Astrocyte (in vitro differentiated cells and primary cell): Measurements from ENCODE around the gene CYP19A1. TPM values are rescaled to one million over a fixed set of nuclear protein-coding genes. Genes with fewer than 3 reads are reported as not detected.
A peak's percentile ranks its signal among the peaks of the same experiment; 100 is the strongest.

Experiments used
- DNase-seq: peaks from one replicate; pipeline ENCODE4 v3.0.0-alpha.2; 2010; ENCODE audit warnings: low read depth
- FAIRE-seq: peaks from 2 replicates; lab custom pipeline; 2011; peaks lifted over from hg19 to GRCh38; lab: Jason Lieb, UNC
- H2AFZ ChIP-seq: 2 replicates; pipeline ENCODE4 v1.6.0; 2012; ENCODE audit warnings: low read depth, low read length, inconsistent platforms
- H3K27ac ChIP-seq: 2 replicates; pipeline ENCODE4 v1.5.1; 2011; ENCODE audit warnings: low read depth, low read length, inconsistent platforms
- H3K27me3 ChIP-seq: 2 replicates; pipeline ENCODE4 v1.6.0; 2011; ENCODE audit warnings: low read length, inconsistent platforms; ENCODE audit not compliant: insufficient read depth
- H3K36me3 ChIP-seq: 2 replicates; pipeline ENCODE4 v1.5.1; 2011; ENCODE audit warnings: low read length, inconsistent platforms; ENCODE audit not compliant: insufficient read depth
- H3K4me1 ChIP-seq: 2 replicates; pipeline ENCODE4 v1.5.1; 2011; ENCODE audit warnings: low read length, inconsistent platforms; ENCODE audit not compliant: insufficient read depth
- H3K4me2 ChIP-seq: 2 replicates; pipeline ENCODE4 v1.6.0; 2012; ENCODE audit warnings: low read length, inconsistent platforms
- H3K4me3 ChIP-seq: 2 replicates; pipeline ENCODE4 v1.5.1; 2011; ENCODE audit warnings: low read depth, mild to moderate bottlenecking, low read length, inconsistent platforms; ENCODE audit not compliant: insufficient read depth
- H3K79me2 ChIP-seq: 2 replicates; pipeline ENCODE4 v1.6.0; 2012; ENCODE audit warnings: mild to moderate bottlenecking, low read length, inconsistent platforms; ENCODE audit not compliant: insufficient read depth
- H3K9ac ChIP-seq: 2 replicates; pipeline ENCODE4 v1.6.0; 2012; ENCODE audit warnings: mild to moderate bottlenecking, low read length, inconsistent platforms
- H3K9me3 ChIP-seq: 2 replicates; pipeline ENCODE4 v1.5.1; 2012; ENCODE audit warnings: low read depth, mild to moderate bottlenecking, low read length, inconsistent platforms; ENCODE audit not compliant: insufficient read depth
- H4K20me1 ChIP-seq: 2 replicates; pipeline ENCODE4 v1.6.0; 2012; ENCODE audit warnings: low read length, inconsistent platforms; ENCODE audit not compliant: insufficient read depth
- H3K27ac Mint-ChIP-seq: one replicate; pipeline ENCODE4 v1.8.0; 2021; ENCODE audit warnings: mild to moderate bottlenecking, mixed read lengths; ENCODE audit not compliant: unreplicated experiment
- H3K27me3 Mint-ChIP-seq: one replicate; pipeline ENCODE4 v1.8.0; 2021; ENCODE audit warnings: low read depth, mixed read lengths; ENCODE audit not compliant: unreplicated experiment
- H3K36me3 Mint-ChIP-seq: one replicate; pipeline ENCODE4 v1.8.0; 2021; ENCODE audit warnings: low read depth, mixed read lengths; ENCODE audit not compliant: unreplicated experiment
- H3K4me1 Mint-ChIP-seq: one replicate; pipeline ENCODE4 v1.8.0; 2021; ENCODE audit warnings: low read depth, mixed read lengths; ENCODE audit not compliant: unreplicated experiment
- H3K4me3 Mint-ChIP-seq: one replicate; pipeline ENCODE4 v1.8.0; 2021; ENCODE audit warnings: mild to moderate bottlenecking, moderate library complexity, mixed read lengths; ENCODE audit not compliant: unreplicated experiment
- H3K9me3 Mint-ChIP-seq: one replicate; pipeline ENCODE4 v1.8.0; 2021; ENCODE audit warnings: mild to moderate bottlenecking, mixed read lengths; ENCODE audit not compliant: unreplicated experiment
- EZH2 ChIP-seq: IDR thresholded peaks from 2 replicates; pipeline ENCODE4 v1.6.1; 2012; ENCODE audit warnings: mild to moderate bottlenecking, low read length, inconsistent platforms; ENCODE audit not compliant: insufficient read depth
- total RNA-seq: library from RNA; stranded (reverse); gene quantifications from 2 replicates; pipeline ENCODE4 v1.2.1, GENCODE V29; 2021
- TF ChIP-seq, protein P1 (sequence below): IDR thresholded peaks from 2 replicates; pipeline ENCODE4 v1.5.1; 2011; ENCODE audit warnings: low read depth, mild to moderate bottlenecking, inconsistent platforms, low read length, moderate library complexity; ENCODE audit not compliant: insufficient read depth

Gene CYP19A1
- total RNA-seq, 1 donor from 2014 or later, result 0.75 TPM

GRCh38 chr15:51172193-51172592 is 166.2 kb downstream of the CYP19A1 start:
- Histone ChIP-seq H3K36me3 (no peaks in the 10 kb centered on the region), H3K4me1 (no peaks in the 10 kb centered on the region), H4K20me1 (no peaks in the 10 kb centered on the region), H2AFZ (no peak overlapping the region), H3K79me2 (no peaks in the 10 kb centered on the region), H3K4me2 (no peak overlapping the region), H3K27me3 (no peaks in the 10 kb centered on the region), H3K9ac (no peak overlapping the region), H3K27ac (no peak overlapping the region), H3K4me3 (no peak overlapping the region), H3K9me3 (no peaks in the 10 kb centered on the region)
- H3K4me1 Mint-ChIP-seq, result peaks cover 4% of the 10 kb centered on the region
- H3K4me3 Mint-ChIP-seq, result no peak overlapping the region
- H3K9me3 Mint-ChIP-seq, result peaks cover 2% of the 10 kb centered on the region
- DNase-seq (peak; percentile 56), FAIRE-seq (no peak)
- TF ChIP-seq EZH2, result no peak
- TF ChIP-seq, protein P1, sequence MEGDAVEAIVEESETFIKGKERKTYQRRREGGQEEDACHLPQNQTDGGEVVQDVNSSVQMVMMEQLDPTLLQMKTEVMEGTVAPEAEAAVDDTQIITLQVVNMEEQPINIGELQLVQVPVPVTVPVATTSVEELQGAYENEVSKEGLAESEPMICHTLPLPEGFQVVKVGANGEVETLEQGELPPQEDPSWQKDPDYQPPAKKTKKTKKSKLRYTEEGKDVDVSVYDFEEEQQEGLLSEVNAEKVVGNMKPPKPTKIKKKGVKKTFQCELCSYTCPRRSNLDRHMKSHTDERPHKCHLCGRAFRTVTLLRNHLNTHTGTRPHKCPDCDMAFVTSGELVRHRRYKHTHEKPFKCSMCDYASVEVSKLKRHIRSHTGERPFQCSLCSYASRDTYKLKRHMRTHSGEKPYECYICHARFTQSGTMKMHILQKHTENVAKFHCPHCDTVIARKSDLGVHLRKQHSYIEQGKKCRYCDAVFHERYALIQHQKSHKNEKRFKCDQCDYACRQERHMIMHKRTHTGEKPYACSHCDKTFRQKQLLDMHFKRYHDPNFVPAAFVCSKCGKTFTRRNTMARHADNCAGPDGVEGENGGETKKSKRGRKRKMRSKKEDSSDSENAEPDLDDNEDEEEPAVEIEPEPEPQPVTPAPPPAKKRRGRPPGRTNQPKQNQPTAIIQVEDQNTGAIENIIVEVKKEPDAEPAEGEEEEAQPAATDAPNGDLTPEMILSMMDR, result no peak
- H3K27me3 Mint-ChIP-seq, result peaks cover 4% of the 10 kb centered on the region
- H3K27ac Mint-ChIP-seq, result no peak overlapping the region
- no peaks in the 10 kb centered on the region for H3K36me3 Mint-ChIP-seq

DNA sequence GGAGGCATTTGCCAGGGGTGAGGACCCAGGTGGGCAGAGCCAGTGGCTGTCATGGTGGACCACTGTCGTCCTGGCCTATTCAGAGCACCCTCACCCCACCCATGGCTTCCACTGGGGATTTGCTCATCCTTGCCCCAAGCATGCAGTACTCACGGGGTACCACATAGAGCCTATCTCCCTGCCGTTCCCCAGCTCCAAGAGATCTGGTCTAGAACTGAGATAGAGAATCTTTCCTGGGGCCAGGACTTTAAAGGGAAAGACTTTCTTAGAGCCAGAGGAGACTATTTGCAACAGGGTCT is 166.8 kb downstream of the CYP19A1 start:
- Histone ChIP-seq H4K20me1 (no peaks in the 10 kb centered on the region), H3K4me2 (no peak overlapping the region), H3K4me1 (no peaks in the 10 kb centered on the region), H3K27ac (no peak overlapping the region), H3K36me3 (no peaks in the 10 kb centered on the region), H3K79me2 (no peaks in the 10 kb centered on the region), H3K27me3 (no peaks in the 10 kb centered on the region), H2AFZ (no peak overlapping the region), H3K4me3 (no peak overlapping the region), H3K9me3 (no peaks in the 10 kb centered on the region), H3K9ac (no peak overlapping the region)
- no peak for FAIRE-seq
- Mint-ChIP-seq H3K4me3 (no peak overlapping the region), H3K27ac (no peak overlapping the region), H3K4me1 (peaks cover 4% of the 10 kb centered on the region), H3K36me3 (no peaks in the 10 kb centered on the region), H3K9me3 (no peaks in the 10 kb centered on the region), H3K27me3 (peaks cover 4% of the 10 kb centered on the region)
- no peak for DNase-seq
- TF ChIP-seq, protein P1, result no peak
- TF ChIP-seq EZH2, result no peak

DNA sequence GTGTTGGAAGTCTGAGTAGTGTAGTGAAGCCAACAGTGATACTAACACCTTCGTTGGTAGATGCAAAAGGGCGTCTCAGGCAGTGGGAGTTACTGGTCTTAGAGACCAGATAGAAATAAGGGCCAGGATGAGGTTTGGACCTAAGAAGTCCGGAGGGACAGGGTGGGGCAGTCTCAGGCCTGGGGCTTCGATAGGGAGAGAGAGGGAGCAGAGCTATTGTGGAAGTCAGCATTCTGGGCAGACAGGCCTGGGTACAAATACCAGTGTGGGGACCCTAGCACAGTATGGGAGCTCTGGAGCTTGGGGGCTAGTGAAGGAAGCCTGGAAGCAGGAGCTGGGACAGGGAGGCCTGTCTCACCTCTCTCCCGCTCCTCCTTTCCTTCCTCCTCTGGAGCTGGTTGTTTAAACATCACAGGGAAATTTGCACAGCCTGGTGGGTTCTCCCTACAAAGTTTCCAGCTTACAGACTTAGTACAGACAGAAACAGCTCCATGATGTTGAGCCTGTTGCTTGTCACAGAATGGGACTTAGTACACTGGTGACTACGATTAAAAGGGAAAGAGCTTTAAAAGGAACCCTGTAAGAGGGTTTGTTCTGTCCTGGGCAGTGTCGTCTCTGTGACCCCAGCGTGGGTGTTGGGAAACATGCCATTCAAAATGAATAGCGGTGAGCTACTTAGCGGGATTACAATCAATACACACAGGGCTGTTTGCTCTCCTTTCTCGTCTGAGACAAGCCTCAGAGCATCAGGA is 167.3 kb downstream of the CYP19A1 start:
- Histone ChIP-seq H3K27me3 (no peaks in the 10 kb centered on the region), H2AFZ (peak overlapping the region; percentile 17), H3K27ac (no peak overlapping the region), H3K4me1 (no peaks in the 10 kb centered on the region), H3K4me3 (no peak overlapping the region), H3K9me3 (no peaks in the 10 kb centered on the region), H3K4me2 (no peak overlapping the region), H3K79me2 (no peaks in the 10 kb centered on the region), H3K36me3 (no peaks in the 10 kb centered on the region), H4K20me1 (no peaks in the 10 kb centered on the region), H3K9ac (no peak overlapping the region)
- Mint-ChIP-seq H3K4me1 (peaks cover 4% of the 10 kb centered on the region), H3K9me3 (no peaks in the 10 kb centered on the region), H3K36me3 (no peaks in the 10 kb centered on the region), H3K27me3 (peaks cover 4% of the 10 kb centered on the region), H3K4me3 (no peak overlapping the region), H3K27ac (no peak overlapping the region)
- no peak for TF ChIP-seq EZH2
- TF ChIP-seq, protein P1, result no peak
- DNase-seq (no peak), FAIRE-seq (no peak)
